GM19099 (cell line): Measurements from ENCODE around the gene EPB41L5.

Experiments
- POLR2A ChIP-seq: IDR thresholded peaks from 3 replicates; pipeline ENCODE4 v1.6.1; 2011; ENCODE audit warnings: low read depth; ENCODE audit not compliant: insufficient read length; ENCODE audit errors: extremely low read depth

The EPB41L5 gene

GRCh38 chr2:120020554-120020953, 7.7 kb downstream of the EPB41L5 start:
- no peak for TF ChIP-seq POLR2A

- TF ChIP-seq POLR2A, result no peak
These were observed 14.0 kb downstream of the EPB41L5 start for GRCh38 chr2:120026890-120027289.

- TF ChIP-seq POLR2A, result no peak
These were observed 15.9 kb downstream of the EPB41L5 start for GRCh38 chr2:120028795-120029194.

- TF ChIP-seq POLR2A, result no peak
These were observed 17.1 kb downstream of the EPB41L5 start for GRCh38 chr2:120029672-120030640.

GRCh38 chr2:120032297-120032696, 19.4 kb downstream of the EPB41L5 start:
- no peak for TF ChIP-seq POLR2A

GRCh38 chr2:120034027-120034426, 21.1 kb downstream of the EPB41L5 start:
- TF ChIP-seq POLR2A, result no peak

- no peak for TF ChIP-seq POLR2A
These were observed 21.7 kb downstream of the EPB41L5 start for GRCh38 chr2:120034621-120035020.

GRCh38 chr2:120036145-120036544, 23.3 kb downstream of the EPB41L5 start:
- no peak for TF ChIP-seq POLR2A

- no peak for TF ChIP-seq POLR2A
These were observed 25.2 kb downstream of the EPB41L5 start for GRCh38 chr2:120037995-120038541.

GRCh38 chr2:120042359-120042758, 29.5 kb downstream of the EPB41L5 start:
- TF ChIP-seq POLR2A, result no peak

- no peak for TF ChIP-seq POLR2A
These were observed 31.5 kb downstream of the EPB41L5 start for GRCh38 chr2:120044336-120044735.

GRCh38 chr2:120052597-120052996, 39.7 kb downstream of the EPB41L5 start:
- TF ChIP-seq POLR2A, result no peak

GRCh38 chr2:120053891-120054290, 41.0 kb downstream of the EPB41L5 start:
- no peak for TF ChIP-seq POLR2A

- TF ChIP-seq POLR2A, result no peak
These were observed 46.6 kb downstream of the EPB41L5 start for GRCh38 chr2:120059483-120059882.

- TF ChIP-seq POLR2A, result no peak
These were observed 47.3 kb downstream of the EPB41L5 start for GRCh38 chr2:120060088-120060623.

GRCh38 chr2:120064664-120065063, 51.8 kb downstream of the EPB41L5 start:
- no peak for TF ChIP-seq POLR2A
